Neural progenitor cell (in vitro differentiated cells): ENCODE results near the gene IKZF3. TPM values are rescaled to one million over a fixed set of nuclear protein-coding genes. Genes with fewer than 3 reads are reported as not detected.
"Not testable (repeated sequence)": the region's sequence is repeated elsewhere in the genome, so short reads cannot be mapped to it uniquely, and the experiment has no call there.

ENCODE experiments used
- DNase-seq: peaks from one replicate; pipeline ENCODE4 v3.0.0-alpha.2; 2016; ENCODE audit warnings: low spot score
- H2AFZ ChIP-seq: fragments of 200-600 bp; sonication (generic); replicated peaks from 2 replicates; pipeline ENCODE4 v1.6.1; 2016; ENCODE audit warnings: antibody characterized with exemption
- H3F3A ChIP-seq: fragments of 200-600 bp; sonication (generic); 2 replicates; pipeline ENCODE4 v1.6.1; 2016; ENCODE audit warnings: antibody characterized with exemption, low read depth
- H3K27ac ChIP-seq: fragments of 200-600 bp; sonication (generic); 2 replicates; pipeline ENCODE4 v1.5.1; 2016; ENCODE audit warnings: mild to moderate bottlenecking
- H3K27me3 ChIP-seq: fragments of 200-600 bp; sonication (generic); 2 replicates; pipeline ENCODE4 v1.6.1; 2016; ENCODE audit warnings: mild to moderate bottlenecking, moderate library complexity
- H3K36me3 ChIP-seq: fragments of 200-600 bp; sonication (generic); 2 replicates; pipeline ENCODE4 v1.5.1; 2016
- H3K4me1 ChIP-seq: fragments of 200-600 bp; sonication (generic); 2 replicates; pipeline ENCODE4 v1.6.1; 2016; ENCODE audit warnings: mixed run types
- H3K4me2 ChIP-seq: fragments of 200-600 bp; sonication (generic); 2 replicates; pipeline ENCODE4 v1.6.1; 2016
- H3K4me3 ChIP-seq: fragments of 200-600 bp; sonication (generic); 2 replicates; pipeline ENCODE4 v1.5.1; 2016
- H3K79me2 ChIP-seq: fragments of 200-600 bp; sonication (generic); 2 replicates; pipeline ENCODE4 v1.6.1; 2016; ENCODE audit warnings: low read depth
- H3K9ac ChIP-seq: fragments of 200-600 bp; sonication (generic); 2 replicates; pipeline ENCODE4 v1.6.1; 2016
- H3K9me3 ChIP-seq: fragments of 200-600 bp; sonication (generic); 2 replicates; pipeline ENCODE4 v1.5.1; 2016; ENCODE audit warnings: low read depth
- H4K20me1 ChIP-seq: fragments of 200-600 bp; sonication (generic); 2 replicates; pipeline ENCODE4 v1.6.1; 2016; ENCODE audit warnings: low read depth
- H3K27ac Mint-ChIP-seq: 3 replicates; pipeline ENCODE4 v1.8.0; 2021; ENCODE audit warnings: mixed read lengths
- H3K27me3 Mint-ChIP-seq: 2 replicates; pipeline ENCODE4 v1.8.0; 2022; ENCODE audit warnings: low read depth, mild to moderate bottlenecking, inconsistent platforms, moderate library complexity, mixed read lengths; ENCODE audit not compliant: insufficient read depth
- H3K36me3 Mint-ChIP-seq: 3 replicates; pipeline ENCODE4 v1.8.0; 2021; ENCODE audit warnings: mixed read lengths
- H3K4me1 Mint-ChIP-seq: 3 replicates; pipeline ENCODE4 v1.8.0; 2021; ENCODE audit warnings: mixed read lengths
- H3K4me3 Mint-ChIP-seq: 3 replicates; pipeline ENCODE4 v1.8.0; 2021; ENCODE audit warnings: mild to moderate bottlenecking, moderate library complexity, mixed read lengths
- H3K9me3 Mint-ChIP-seq: 3 replicates; pipeline ENCODE4 v1.8.0; 2020; ENCODE audit warnings: mixed read lengths
- CTCF ChIP-seq: fragments of 200-600 bp; sonication (generic); IDR thresholded peaks from 2 replicates; pipeline ENCODE4 v1.5.1; 2017; ENCODE audit warnings: antibody characterized with exemption, mild to moderate bottlenecking
- EZH2 ChIP-seq: fragments of 200-600 bp; sonication (generic); IDR thresholded peaks from 2 replicates; pipeline ENCODE4 v1.6.1; 2017; ENCODE audit warnings: antibody characterized with exemption, mild to moderate bottlenecking, moderate library complexity
- EZH2phosphoT487 ChIP-seq: fragments of 200-600 bp; sonication (generic); IDR thresholded peaks from 2 replicates; pipeline ENCODE4 v1.6.1; 2017; ENCODE audit warnings: antibody characterized with exemption
- total RNA-seq: library from RNA; depleted of rRNA; stranded (reverse); fragments of >200 nt; gene quantifications from 2 replicates; pipeline ENCODE4 v1.2.3, GENCODE V29; 2015; ENCODE audit warnings: low replicate concordance

Gene IKZF3
- total RNA-seq, 1 donor from 2014 or later = not detected

- H3K9ac ChIP-seq = no peak overlapping the region
- H3K27ac Mint-ChIP-seq = no peak overlapping the region
Measured at GRCh38 chr17:39852239-39852638, 11.9 kb downstream of the IKZF3 start.

GRCh38 chr17:39850186-39850585 is 13.9 kb downstream of the IKZF3 start:
- H3K9me3 Mint-ChIP-seq, H3K27ac Mint-ChIP-seq, DNase-seq, H3K27me3 ChIP-seq, H3K4me1 Mint-ChIP-seq, H3K9ac ChIP-seq, H2AFZ ChIP-seq, H4K20me1 ChIP-seq, H3K4me1 ChIP-seq, H3K27ac ChIP-seq, H3K4me3 ChIP-seq, H3K36me3 Mint-ChIP-seq, H3K4me2 ChIP-seq, H3K4me3 Mint-ChIP-seq, H3K36me3 ChIP-seq, H3K79me2 ChIP-seq, H3K9me3 ChIP-seq: not testable (repeated sequence)
- H3F3A ChIP-seq = peaks cover 17% of the 10 kb centered on the region
- H3K27me3 Mint-ChIP-seq = peaks cover 10% of the 10 kb centered on the region

More at GRCh38 chr17:39852239-39852638, 11.9 kb downstream of the IKZF3 start:
- H3K4me2 ChIP-seq = no peak overlapping the region
- no peaks in the 10 kb centered on the region for H3K9me3 ChIP-seq
- H3K27me3 Mint-ChIP-seq = peaks cover 10% of the 10 kb centered on the region
- no peaks in the 10 kb centered on the region for H3K36me3 Mint-ChIP-seq
- no peak for TF ChIP-seq EZH2phosphoT487
- TF ChIP-seq CTCF = no peak
- no peak overlapping the region for H3K4me3 Mint-ChIP-seq
- no peaks in the 10 kb centered on the region for H4K20me1 ChIP-seq
- no peak for DNase-seq
- H3K36me3 ChIP-seq = no peaks in the 10 kb centered on the region
- H2AFZ ChIP-seq = no peak overlapping the region
- H3K27me3 ChIP-seq = no peaks in the 10 kb centered on the region
- H3K9me3 Mint-ChIP-seq = no peaks in the 10 kb centered on the region
- no peaks in the 10 kb centered on the region for H3K4me1 Mint-ChIP-seq
- H3K27ac ChIP-seq = no peak overlapping the region
- H3K79me2 ChIP-seq = no peaks in the 10 kb centered on the region
- H3K4me1 ChIP-seq = no peaks in the 10 kb centered on the region
- H3K4me3 ChIP-seq = no peak overlapping the region
- H3F3A ChIP-seq = peaks cover 17% of the 10 kb centered on the region

GRCh38 chr17:39848600-39848999 is 15.5 kb downstream of the IKZF3 start:
- Histone ChIP-seq H3K4me1 (no peaks in the 10 kb centered on the region), H3K9me3 (no peaks in the 10 kb centered on the region), H2AFZ (no peak overlapping the region), H3K4me3 (no peak overlapping the region), H4K20me1 (no peaks in the 10 kb centered on the region), H3K79me2 (no peaks in the 10 kb centered on the region), H3K36me3 (no peaks in the 10 kb centered on the region), H3K4me2 (no peak overlapping the region), H3K27me3 (no peaks in the 10 kb centered on the region), H3K27ac (no peak overlapping the region), H3K9ac (no peak overlapping the region), H3F3A (peaks cover 17% of the 10 kb centered on the region)
- Mint-ChIP-seq H3K27me3 (peaks cover 9% of the 10 kb centered on the region), H3K4me1 (no peaks in the 10 kb centered on the region), H3K9me3 (no peaks in the 10 kb centered on the region), H3K27ac (no peak overlapping the region), H3K36me3 (no peaks in the 10 kb centered on the region), H3K4me3 (no peak overlapping the region)
- TF ChIP-seq EZH2phosphoT487 (no peak), CTCF (no peak), EZH2 (no peak)
- DNase-seq = no peak

- no peak overlapping the region for H3K9ac ChIP-seq
- Mint-ChIP-seq H3K27ac (no peak overlapping the region), H3K36me3 (no peaks in the 10 kb centered on the region), H3K4me1 (no peaks in the 10 kb centered on the region), H3K27me3 (peaks cover 5% of the 10 kb centered on the region), H3K9me3 (no peaks in the 10 kb centered on the region), H3K4me3 (no peak overlapping the region)
- TF ChIP-seq CTCF (no peak), EZH2phosphoT487 (no peak), EZH2 (no peak)
- no peak for DNase-seq
- H3K36me3 ChIP-seq = no peaks in the 10 kb centered on the region
- no peak overlapping the region for H2AFZ ChIP-seq
- no peak overlapping the region for H3K27ac ChIP-seq
- H3K4me2 ChIP-seq = no peak overlapping the region
- H3F3A ChIP-seq = peaks cover 17% of the 10 kb centered on the region
- H3K79me2 ChIP-seq = no peaks in the 10 kb centered on the region
- H4K20me1 ChIP-seq = no peaks in the 10 kb centered on the region
- H3K9me3 ChIP-seq = no peaks in the 10 kb centered on the region
- H3K27me3 ChIP-seq = no peaks in the 10 kb centered on the region
- no peak overlapping the region for H3K4me3 ChIP-seq
- no peaks in the 10 kb centered on the region for H3K4me1 ChIP-seq
Measured at GRCh38 chr17:39846205-39846604, 17.9 kb downstream of the IKZF3 start.
